Colonic mucosa (tissue), 4 donors: ENCODE measurements around the gene C19orf44. TPM values are rescaled to one million over a fixed set of nuclear protein-coding genes. Genes with fewer than 3 reads are reported as not detected.

Experiments used
- DNase-seq: peaks from one replicate; pipeline ENCODE4 v3.0.0-alpha.2; 2020
- H3K27ac ChIP-seq: fragments of 200-600 bp; one replicate; pipeline ENCODE4 v1.8.0; 2021
- H3K27me3 ChIP-seq: fragments of 200-600 bp; one replicate; pipeline ENCODE4 v1.8.0; 2021
- H3K36me3 ChIP-seq: fragments of 200-600 bp; one replicate; pipeline ENCODE4 v1.8.0; 2021
- H3K4me1 ChIP-seq: fragments of 200-600 bp; one replicate; pipeline ENCODE4 v1.8.0; 2021; ENCODE audit warnings: mild to moderate bottlenecking
- H3K4me3 ChIP-seq: fragments of 200-600 bp; one replicate; pipeline ENCODE4 v1.8.0; 2021
- H3K9ac ChIP-seq, 2 donors: one replicate each; pipeline ENCODE4 v1.7.0; 2013; ENCODE audit warnings: control low read depth in 2 of 2, low read depth in 2 of 2, low read length in 2 of 2
- H3K9me3 ChIP-seq: fragments of 200-600 bp; one replicate; pipeline ENCODE4 v1.8.0; 2021
- CTCF ChIP-seq: fragments of 200-600 bp; IDR thresholded peaks from one replicate; pipeline ENCODE4 v1.8.0; 2022; ENCODE audit warnings: antibody characterized with exemption, mild to moderate bottlenecking
- intact Hi-C: fragments of 100-400 bp; cut with DNase I; formaldehyde crosslinking; loops from one replicate; pipeline ENCODE4 v1.14.1; 2022
- total RNA-seq, 2 donors: library from RNA; stranded (reverse); fragmentation: NEBNext Ultra II Directional in 1 of 2; extraction: Animal tissue kit (Norgen Biotek cat#: 25700) in 1 of 2; gene quantifications; one replicate each; pipeline ENCODE4 v1.2.1, GENCODE V29; 2021
- donor health status: healthy.
- donor health status: DM: no; HTN: no; CAD: no.
- donor health status: DM: no; HTN: no; CAD: no.

C19orf44 gene
- total RNA-seq, 2 donors from 2014 or later = 2.4 to 3.2 TPM

GRCh38 chr19:16564842-16565241 lies 68.6 kb downstream of the C19orf44 start:
- DNase-seq = no peak
- Histone ChIP-seq H3K4me1 (no peaks in the 10 kb centered on the region), H3K27me3 (no peaks in the 10 kb centered on the region), H3K27ac (no peak overlapping the region), H3K36me3 (peaks cover 7% of the 10 kb centered on the region), H3K4me3 (no peak overlapping the region), H3K9me3 (no peaks in the 10 kb centered on the region), H3K9ac (no peak overlapping the region)
- intact Hi-C loops = no loop called here
- TF ChIP-seq CTCF = no peak

- peak overlapping the region; percentile 24 for H3K27ac ChIP-seq
- peak; percentile 42 for DNase-seq
Observed at GRCh38 chr19:16566161-16566560, 70.0 kb downstream of the C19orf44 start.

GRCh38 chr19:16566702-16567101 lies 70.5 kb downstream of the C19orf44 start:
- intact Hi-C loops = no loop called here
- no peaks in the 10 kb centered on the region for H3K27me3 ChIP-seq
- no peak for TF ChIP-seq CTCF
- H3K4me1 ChIP-seq = no peaks in the 10 kb centered on the region
- no peak overlapping the region for H3K4me3 ChIP-seq
- peaks cover 7% of the 10 kb centered on the region for H3K36me3 ChIP-seq
- no peak overlapping the region for H3K9ac ChIP-seq
- DNase-seq = no peak
- no peaks in the 10 kb centered on the region for H3K9me3 ChIP-seq
- peak overlapping the region; percentile 24 for H3K27ac ChIP-seq

More at GRCh38 chr19:16566161-16566560, 70.0 kb downstream of the C19orf44 start:
- Histone ChIP-seq H3K9me3 (no peaks in the 10 kb centered on the region), H3K27me3 (no peaks in the 10 kb centered on the region), H3K4me3 (no peak overlapping the region), H3K9ac (no peak overlapping the region), H3K4me1 (no peaks in the 10 kb centered on the region), H3K36me3 (peaks cover 7% of the 10 kb centered on the region)
- intact Hi-C loops = no loop called here
- no peak for TF ChIP-seq CTCF

DNA sequence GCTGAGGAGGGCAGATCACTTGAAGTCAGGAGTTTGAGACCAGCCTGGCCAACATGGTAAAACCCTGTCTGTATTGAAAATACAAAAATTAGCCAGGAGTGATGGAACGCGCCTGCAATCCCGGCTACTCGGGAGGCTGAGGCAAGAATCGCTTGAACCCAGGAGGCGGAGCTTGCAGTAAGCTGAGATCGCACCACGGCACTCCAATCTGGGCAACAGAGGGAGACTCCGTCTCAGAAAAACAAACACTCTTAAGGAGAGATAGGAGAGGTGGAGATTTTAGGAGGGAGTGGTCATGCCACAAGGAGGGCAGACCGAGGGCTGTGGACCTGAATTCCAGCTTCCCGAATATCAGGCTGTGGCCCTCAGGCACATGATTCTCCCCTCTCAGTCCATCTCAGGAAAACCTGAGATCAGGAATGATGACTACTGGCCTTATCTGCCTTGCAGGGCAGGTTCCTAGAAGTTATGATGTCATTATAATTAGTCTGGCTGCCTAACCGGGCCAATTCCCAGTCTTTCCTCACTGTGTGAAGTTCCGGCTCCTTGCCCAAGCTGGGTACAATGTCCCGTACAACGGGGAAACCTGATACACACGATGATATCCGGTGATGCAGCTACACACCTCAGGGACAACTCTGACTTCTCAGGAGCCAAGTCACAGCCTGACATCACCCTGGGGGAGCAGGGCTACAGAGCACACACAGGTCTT lies 73.6 kb downstream of the C19orf44 start:
- peaks cover 7% of the 10 kb centered on the region for H3K36me3 ChIP-seq
- peaks cover 8% of the 10 kb centered on the region for H3K4me1 ChIP-seq
- peak overlapping the region in 1 of 2 donors; percentile 38 for H3K9ac ChIP-seq
- H3K27ac ChIP-seq = no peak overlapping the region
- TF ChIP-seq CTCF = no peak
- intact Hi-C loops = loop anchor here (5.0 kb wide), 1 partner anchor 58 kb away; the partner anchor contains the start of gene MED26
- no peaks in the 10 kb centered on the region for H3K27me3 ChIP-seq
- H3K4me3 ChIP-seq = no peak overlapping the region
- no peaks in the 10 kb centered on the region for H3K9me3 ChIP-seq
- no peak for DNase-seq

Other genes starting within 250 kb of the C19orf44 start
- gene KLF2, start 171.6 kb upstream of the C19orf44 start, total RNA-seq = 10 to 100 TPM; 12.9 to 18.7 TPM
- gene EPS15L1, start 24.4 kb upstream of the C19orf44 start, total RNA-seq = 10 to 100 TPM; 33.4 to 46.0 TPM
- gene CALR3, start 227 bp upstream of the C19orf44 start, total RNA-seq = not detected
- 10 to 100 TPM; 35.2 to 54.0 TPM for gene CHERP, start 46.0 kb downstream of the C19orf44 start, total RNA-seq
- gene SLC35E1, start 76.0 kb downstream of the C19orf44 start, total RNA-seq = 10 to 100 TPM; 44.4 to 47.7 TPM
- 10 to 100 TPM; 10.0 to 11.9 TPM for gene MED26, start 131.8 kb downstream of the C19orf44 start, total RNA-seq
- 10 to 100 TPM; 58.2 to 64.8 TPM for gene SMIM7, start 163.8 kb downstream of the C19orf44 start, total RNA-seq
- 1 to 10 TPM; 4.2 to 4.4 TPM for gene TMEM38A, start 164.7 kb downstream of the C19orf44 start, total RNA-seq
- under 1 TPM; 0.20 to 0.27 TPM for gene NWD1, start 223.5 kb downstream of the C19orf44 start, total RNA-seq